SK-N-SH treated with all-trans-retinoic acid at 6 μM for 48 hours (cell line): ENCODE measurements around the gene ZNF470.
A peak's percentile ranks its signal among the peaks of the same experiment; 100 is the strongest.

Experiments
- ATAC-seq: fragments of 200-7000 bp; cut with Tn5 transposase; 3 replicates; pipeline ENCODE4 v1.9.1; 2020; ENCODE audit warnings: mild to moderate bottlenecking, moderate library complexity
- ARNTL ChIP-seq: fragments of 450-650 bp; formaldehyde crosslinking; IDR thresholded peaks from 2 replicates; pipeline ENCODE4 v1.5.0; 2020; ENCODE audit warnings: low read depth, mild to moderate bottlenecking, moderate library complexity, borderline replicate concordance
- BACH2 ChIP-seq: fragments of 250-450 bp; sonication (Bioruptor Pico); IDR thresholded peaks from 2 replicates; pipeline ENCODE4 v1.9.0; 2021; ENCODE audit warnings: mild to moderate bottlenecking, borderline replicate concordance
- ESRRG ChIP-seq: fragments of 250-450 bp; sonication (Bioruptor Pico); IDR thresholded peaks from 2 replicates; pipeline ENCODE4 v1.6.1; 2021; ENCODE audit warnings: mild to moderate bottlenecking
- GLIS3 ChIP-seq: fragments of 250-450 bp; sonication (Bioruptor Pico); IDR thresholded peaks from 2 replicates; pipeline ENCODE4 v1.5.0; 2020; ENCODE audit warnings: mild to moderate bottlenecking, moderate library complexity
- ISL1 ChIP-seq: fragments of 250-450 bp; sonication (Bioruptor Pico); IDR thresholded peaks from 2 replicates; pipeline ENCODE4 v2.1.2; 2022; ENCODE audit warnings: mild to moderate bottlenecking, moderate library complexity
- OSR1 ChIP-seq: fragments of 250-450 bp; sonication (Bioruptor Pico); IDR thresholded peaks from 2 replicates; pipeline ENCODE4 v1.8.0; 2022; ENCODE audit warnings: moderate library complexity, mild to moderate bottlenecking, inconsistent platforms
- PPARA ChIP-seq: fragments of 250-450 bp; sonication (Bioruptor Pico); IDR thresholded peaks from 2 replicates; pipeline ENCODE4 v1.5.0; 2020; ENCODE audit warnings: mild to moderate bottlenecking, borderline replicate concordance
- SNAI2 ChIP-seq: fragments of 250-450 bp; sonication (Bioruptor Pico); IDR thresholded peaks from 2 replicates; pipeline ENCODE4 v1.5.0; 2020; ENCODE audit warnings: mild to moderate bottlenecking, moderate library complexity
- TCF4 ChIP-seq: fragments of 250-450 bp; sonication (Bioruptor Pico); IDR thresholded peaks from 2 replicates; pipeline ENCODE4 v1.8.0; 2021; ENCODE audit warnings: mild to moderate bottlenecking, moderate library complexity, borderline replicate concordance
- TOX ChIP-seq: fragments of 250-450 bp; sonication (Bioruptor Pico); IDR thresholded peaks from 2 replicates; pipeline ENCODE4 v1.8.0; 2021; ENCODE audit warnings: mild to moderate bottlenecking, moderate library complexity, borderline replicate concordance
- TSHZ2 ChIP-seq: fragments of 250-450 bp; sonication (Bioruptor Pico); IDR thresholded peaks from 2 replicates; pipeline ENCODE4 v1.5.0; 2020; ENCODE audit warnings: mild to moderate bottlenecking, moderate library complexity
- ZC3H10 ChIP-seq: fragments of 250-450 bp; sonication (Bioruptor Pico); IDR thresholded peaks from 2 replicates; pipeline ENCODE4 v1.5.1; 2021; ENCODE audit warnings: mild to moderate bottlenecking, moderate library complexity
- ZFP3 ChIP-seq: fragments of 250-450 bp; sonication (Bioruptor Pico); IDR thresholded peaks from 2 replicates; pipeline ENCODE4 v1.5.0; 2020; ENCODE audit warnings: mild to moderate bottlenecking, moderate library complexity
- ZFP30 ChIP-seq: fragments of 450-650 bp; formaldehyde crosslinking; IDR thresholded peaks from 2 replicates; pipeline ENCODE4 v1.5.0; 2022; ENCODE audit warnings: mild to moderate bottlenecking, moderate library complexity
- ZNF565 ChIP-seq: fragments of 450-650 bp; formaldehyde crosslinking; conservative IDR thresholded peaks from 2 replicates; pipeline ENCODE4 v1.5.0; 2020; ENCODE audit warnings: low read depth, mild to moderate bottlenecking, moderate library complexity
- ZNF70 ChIP-seq: fragments of 450-650 bp; formaldehyde crosslinking; IDR thresholded peaks from 2 replicates; pipeline ENCODE4 v1.5.0; 2020; ENCODE audit warnings: mild to moderate bottlenecking, moderate library complexity
- TF ChIP-seq, protein P1 (sequence below): fragments of 250-450 bp; sonication (Bioruptor Pico); IDR thresholded peaks from 2 replicates; pipeline ENCODE4 v1.8.0; 2020; ENCODE audit warnings: mild to moderate bottlenecking, moderate library complexity, borderline replicate concordance
- TF ChIP-seq, protein P2 (sequence below): fragments of 250-450 bp; sonication (Bioruptor Pico); IDR thresholded peaks from 2 replicates; pipeline ENCODE4 v1.5.1; 2021; ENCODE audit warnings: mild to moderate bottlenecking, moderate library complexity
- TF ChIP-seq, protein P3 (sequence below): fragments of 250-450 bp; sonication (Bioruptor Pico); IDR thresholded peaks from 2 replicates; pipeline ENCODE4 v1.5.1; 2020; ENCODE audit warnings: low read depth, mild to moderate bottlenecking, moderate library complexity

ZNF470 gene

GRCh38 chr19:56577719-56578602, 10.7 kb downstream of the ZNF470 start:
- no peak for ATAC-seq
- no peak for TF ChIP-seq BACH2 (CRISPR knock-in tag)
- TF ChIP-seq, protein P1, sequence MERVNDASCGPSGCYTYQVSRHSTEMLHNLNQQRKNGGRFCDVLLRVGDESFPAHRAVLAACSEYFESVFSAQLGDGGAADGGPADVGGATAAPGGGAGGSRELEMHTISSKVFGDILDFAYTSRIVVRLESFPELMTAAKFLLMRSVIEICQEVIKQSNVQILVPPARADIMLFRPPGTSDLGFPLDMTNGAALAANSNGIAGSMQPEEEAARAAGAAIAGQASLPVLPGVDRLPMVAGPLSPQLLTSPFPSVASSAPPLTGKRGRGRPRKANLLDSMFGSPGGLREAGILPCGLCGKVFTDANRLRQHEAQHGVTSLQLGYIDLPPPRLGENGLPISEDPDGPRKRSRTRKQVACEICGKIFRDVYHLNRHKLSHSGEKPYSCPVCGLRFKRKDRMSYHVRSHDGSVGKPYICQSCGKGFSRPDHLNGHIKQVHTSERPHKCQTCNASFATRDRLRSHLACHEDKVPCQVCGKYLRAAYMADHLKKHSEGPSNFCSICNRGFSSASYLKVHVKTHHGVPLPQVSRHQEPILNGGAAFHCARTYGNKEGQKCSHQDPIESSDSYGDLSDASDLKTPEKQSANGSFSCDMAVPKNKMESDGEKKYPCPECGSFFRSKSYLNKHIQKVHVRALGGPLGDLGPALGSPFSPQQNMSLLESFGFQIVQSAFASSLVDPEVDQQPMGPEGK (CRISPR knock-in tag), result no peak
- no peak for TF ChIP-seq TCF4 (CRISPR knock-in tag)
- no peak for TF ChIP-seq PPARA (CRISPR knock-in tag)
- TF ChIP-seq, protein P2, sequence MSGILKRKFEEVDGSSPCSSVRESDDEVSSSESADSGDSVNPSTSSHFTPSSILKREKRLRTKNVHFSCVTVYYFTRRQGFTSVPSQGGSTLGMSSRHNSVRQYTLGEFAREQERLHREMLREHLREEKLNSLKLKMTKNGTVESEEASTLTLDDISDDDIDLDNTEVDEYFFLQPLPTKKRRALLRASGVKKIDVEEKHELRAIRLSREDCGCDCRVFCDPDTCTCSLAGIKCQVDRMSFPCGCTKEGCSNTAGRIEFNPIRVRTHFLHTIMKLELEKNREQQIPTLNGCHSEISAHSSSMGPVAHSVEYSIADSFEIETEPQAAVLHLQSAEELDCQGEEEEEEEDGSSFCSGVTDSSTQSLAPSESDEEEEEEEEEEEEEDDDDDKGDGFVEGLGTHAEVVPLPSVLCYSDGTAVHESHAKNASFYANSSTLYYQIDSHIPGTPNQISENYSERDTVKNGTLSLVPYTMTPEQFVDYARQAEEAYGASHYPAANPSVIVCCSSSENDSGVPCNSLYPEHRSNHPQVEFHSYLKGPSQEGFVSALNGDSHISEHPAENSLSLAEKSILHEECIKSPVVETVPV (CRISPR knock-in tag), result no peak

DNA sequence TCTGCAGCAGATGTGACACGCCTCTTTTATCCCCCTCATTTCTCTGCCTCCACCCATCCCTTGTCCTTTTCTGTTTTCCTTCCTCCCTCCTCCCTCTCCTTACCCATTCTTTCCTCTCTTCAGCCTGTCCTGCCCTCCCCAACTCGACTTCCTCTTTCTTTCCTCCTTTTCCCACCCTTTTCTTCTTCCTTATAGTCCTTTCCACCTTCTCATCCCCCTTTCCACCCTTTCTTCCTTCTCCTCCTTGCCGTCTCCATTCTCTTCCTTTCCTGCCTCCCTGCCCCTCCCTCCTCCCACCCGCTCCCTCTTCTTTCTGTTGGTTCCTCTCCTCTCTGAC, 27.1 kb downstream of the ZNF470 start:
- ATAC-seq, result no peak
- TF ChIP-seq OSR1, result no peak

DNA sequence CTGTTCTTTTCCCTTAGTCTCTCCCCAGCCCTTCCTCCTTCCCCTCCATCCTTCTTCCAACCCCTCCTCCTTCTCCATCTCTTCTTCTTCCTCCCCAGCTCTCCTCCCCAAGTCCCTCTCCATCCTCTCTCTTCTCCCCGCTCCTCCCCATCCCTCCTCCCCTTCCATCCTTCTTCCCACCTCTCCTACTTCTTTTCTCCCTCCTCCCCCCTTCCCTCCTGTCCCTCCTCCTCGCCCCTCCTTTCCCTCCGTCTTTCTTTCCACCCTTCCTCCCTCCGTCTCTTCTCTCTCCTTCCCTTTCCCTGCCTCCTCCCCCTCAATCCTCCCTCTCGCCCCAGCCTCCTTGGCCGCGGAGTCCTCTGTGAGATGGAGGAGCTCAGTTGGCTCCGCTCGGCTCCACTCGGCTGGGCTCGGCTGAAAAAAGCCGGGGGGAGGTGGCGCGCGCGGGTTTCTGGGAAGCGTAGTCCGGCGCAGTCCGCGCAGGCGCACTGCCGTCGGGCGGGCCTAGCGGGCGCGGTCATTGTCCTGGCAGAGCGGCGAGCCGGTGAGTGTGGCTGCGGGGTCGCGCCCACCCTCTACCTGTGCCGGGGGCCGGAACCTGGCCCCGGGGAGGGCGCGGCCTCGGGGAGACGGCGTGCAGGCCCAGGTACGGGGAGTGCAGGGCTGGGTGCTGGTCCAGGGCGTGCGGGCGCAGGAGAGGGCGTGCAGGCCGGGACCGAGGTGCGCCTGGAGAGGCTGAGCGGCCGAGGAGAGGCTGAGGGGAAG, 27.7 kb downstream of the ZNF470 start, which contains the start of gene ZNF71:
Gene ZNF71, plus strand, starts transcription at position 520 of the 765 bp plus-strand sequence. CDS start 6,257 bp downstream, outside the sequence.
- ATAC-seq, result peak; percentile 98
- TF ChIP-seq TSHZ2 (CRISPR knock-in tag), result no peak
- no peak for TF ChIP-seq ZC3H10
- TF ChIP-seq, protein P2 (CRISPR knock-in tag), result no peak
- TF ChIP-seq, protein P1 (CRISPR knock-in tag), result no peak
- no peak for TF ChIP-seq TCF4 (CRISPR knock-in tag)
- no peak for TF ChIP-seq TOX
- no peak for TF ChIP-seq ZNF565 (CRISPR knock-in tag)
- TF ChIP-seq ZFP3 (CRISPR knock-in tag), result no peak
- TF ChIP-seq SNAI2 (CRISPR knock-in tag), result no peak
- TF ChIP-seq BACH2 (CRISPR knock-in tag), result no peak
- no peak for TF ChIP-seq ARNTL
- no peak for TF ChIP-seq OSR1
- TF ChIP-seq ZFP30 (CRISPR knock-in tag), result no peak
- TF ChIP-seq ISL1, result no peak
- TF ChIP-seq, all 23 proteins: peak for 0

DNA sequence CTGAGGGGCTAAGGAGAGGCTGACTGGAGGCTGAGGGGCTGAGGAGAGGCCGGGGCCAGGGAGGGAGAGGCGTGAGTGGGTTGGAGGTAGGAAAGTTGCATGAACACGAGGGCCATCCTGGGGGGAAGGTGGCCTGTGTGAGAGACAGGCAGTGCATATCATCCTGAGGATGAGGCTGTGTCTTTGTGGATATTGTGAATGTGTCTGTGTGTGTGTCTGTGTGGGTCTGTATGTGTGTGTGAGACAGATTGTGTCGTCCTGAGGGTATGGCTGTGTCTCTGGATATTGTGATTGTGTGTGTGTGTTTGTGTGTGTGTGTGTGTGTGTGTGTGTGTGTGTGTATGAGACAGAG, 28.3 kb downstream of the ZNF470 start:
- peak; percentile 73 for ATAC-seq
- TF ChIP-seq, protein P1 (CRISPR knock-in tag), result no peak
- TF ChIP-seq ZC3H10, result no peak
- TF ChIP-seq SNAI2 (CRISPR knock-in tag), result no peak
- TF ChIP-seq ESRRG (CRISPR knock-in tag), result no peak
- TF ChIP-seq ZNF70 (CRISPR knock-in tag), result no peak
- TF ChIP-seq, protein P2 (CRISPR knock-in tag), result no peak
- TF ChIP-seq, protein P3, sequence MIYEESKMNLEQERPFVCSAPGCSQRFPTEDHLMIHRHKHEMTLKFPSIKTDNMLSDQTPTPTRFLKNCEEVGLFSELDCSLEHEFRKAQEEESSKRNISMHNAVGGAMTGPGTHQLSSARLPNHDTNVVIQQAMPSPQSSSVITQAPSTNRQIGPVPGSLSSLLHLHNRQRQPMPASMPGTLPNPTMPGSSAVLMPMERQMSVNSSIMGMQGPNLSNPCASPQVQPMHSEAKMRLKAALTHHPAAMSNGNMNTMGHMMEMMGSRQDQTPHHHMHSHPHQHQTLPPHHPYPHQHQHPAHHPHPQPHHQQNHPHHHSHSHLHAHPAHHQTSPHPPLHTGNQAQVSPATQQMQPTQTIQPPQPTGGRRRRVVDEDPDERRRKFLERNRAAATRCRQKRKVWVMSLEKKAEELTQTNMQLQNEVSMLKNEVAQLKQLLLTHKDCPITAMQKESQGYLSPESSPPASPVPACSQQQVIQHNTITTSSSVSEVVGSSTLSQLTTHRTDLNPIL (CRISPR knock-in tag), result no peak
- no peak for TF ChIP-seq GLIS3
